DND-41 (cell line): Measurements from ENCODE around the gene JSRP1.

Experiments
- CTCF ChIP-seq: IDR thresholded peaks from 2 replicates; pipeline ENCODE4 v1.5.1; 2012; ENCODE audit warnings: borderline replicate concordance, low read length, moderate library complexity, mild to moderate bottlenecking; ENCODE audit not compliant: poor library complexity, severe bottlenecking; ENCODE audit errors: extremely low read depth
- EZH2 ChIP-seq: IDR thresholded peaks from 3 replicates; pipeline ENCODE4 v1.6.1; 2012; ENCODE audit warnings: borderline replicate concordance, low read depth, mild to moderate bottlenecking, moderate library complexity, low read length, inconsistent platforms; ENCODE audit not compliant: severe bottlenecking

- TF ChIP-seq CTCF (no peak), EZH2 (no peak)
These were observed 34.9 kb downstream of the JSRP1 start for GRCh38 chr19:2221250-2221831.
